Hepatic stellate cell (primary cell): ENCODE data around the gene STARD3.
A peak's percentile ranks its signal among the peaks of the same experiment; 100 is the strongest.
"Not testable (repeated sequence)": the region's sequence is repeated elsewhere in the genome, so short reads cannot be mapped to it uniquely, and the experiment has no call there.

Experiments used
- DNase-seq: peaks from one replicate; pipeline ENCODE4 v3.0.0; 2011; ENCODE audit warnings: low spot score

Gene STARD3

GRCh38 chr17:39695089-39695474 lies 58.1 kb downstream of the STARD3 start:
- no peak for DNase-seq

DNA sequence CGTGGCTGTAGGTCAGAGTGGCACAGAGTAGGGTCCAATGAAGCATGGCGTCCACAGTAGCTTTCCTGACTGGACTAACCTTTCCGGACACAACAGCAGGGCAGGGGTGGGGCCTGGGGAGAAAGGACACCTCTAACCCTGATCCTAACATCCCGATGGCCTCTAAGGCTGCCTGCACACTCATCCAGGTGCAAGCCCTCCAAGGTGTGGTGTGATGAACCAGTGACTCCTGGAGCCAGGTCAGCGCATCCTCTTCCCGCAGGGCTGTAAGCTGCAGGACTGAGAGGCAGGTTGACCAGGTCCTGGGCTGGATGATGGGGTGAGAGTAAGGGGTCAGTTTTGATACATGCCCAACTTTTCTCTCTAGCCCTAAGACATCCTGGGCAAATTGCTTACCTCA lies 59.8 kb downstream of the STARD3 start:
- DNase-seq, result no peak

- no peak for DNase-seq
These were observed 61.0 kb downstream of the STARD3 start for GRCh38 chr17:39697961-39698360.

GRCh38 chr17:39699157-39699817 lies 62.3 kb downstream of the STARD3 start:
- DNase-seq, result not testable (repeated sequence)

DNA sequence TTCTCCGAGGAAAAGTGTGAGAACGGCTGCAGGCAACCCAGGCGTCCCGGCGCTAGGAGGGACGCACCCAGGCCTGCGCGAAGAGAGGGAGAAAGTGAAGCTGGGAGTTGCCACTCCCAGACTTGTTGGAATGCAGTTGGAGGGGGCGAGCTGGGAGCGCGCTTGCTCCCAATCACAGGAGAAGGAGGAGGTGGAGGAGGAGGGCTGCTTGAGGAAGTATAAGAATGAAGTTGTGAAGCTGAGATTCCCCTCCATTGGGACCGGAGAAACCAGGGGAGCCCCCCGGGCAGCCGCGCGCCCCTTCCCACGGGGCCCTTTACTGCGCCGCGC lies 62.8 kb downstream of the STARD3 start, which contains the start of gene ERBB2:
ERBB2 (plus strand) TSS at position 247 of the 330 bp plus-strand sequence. CDS start 175 bp downstream, outside the sequence.
- peak; percentile 88 for DNase-seq

DNA sequence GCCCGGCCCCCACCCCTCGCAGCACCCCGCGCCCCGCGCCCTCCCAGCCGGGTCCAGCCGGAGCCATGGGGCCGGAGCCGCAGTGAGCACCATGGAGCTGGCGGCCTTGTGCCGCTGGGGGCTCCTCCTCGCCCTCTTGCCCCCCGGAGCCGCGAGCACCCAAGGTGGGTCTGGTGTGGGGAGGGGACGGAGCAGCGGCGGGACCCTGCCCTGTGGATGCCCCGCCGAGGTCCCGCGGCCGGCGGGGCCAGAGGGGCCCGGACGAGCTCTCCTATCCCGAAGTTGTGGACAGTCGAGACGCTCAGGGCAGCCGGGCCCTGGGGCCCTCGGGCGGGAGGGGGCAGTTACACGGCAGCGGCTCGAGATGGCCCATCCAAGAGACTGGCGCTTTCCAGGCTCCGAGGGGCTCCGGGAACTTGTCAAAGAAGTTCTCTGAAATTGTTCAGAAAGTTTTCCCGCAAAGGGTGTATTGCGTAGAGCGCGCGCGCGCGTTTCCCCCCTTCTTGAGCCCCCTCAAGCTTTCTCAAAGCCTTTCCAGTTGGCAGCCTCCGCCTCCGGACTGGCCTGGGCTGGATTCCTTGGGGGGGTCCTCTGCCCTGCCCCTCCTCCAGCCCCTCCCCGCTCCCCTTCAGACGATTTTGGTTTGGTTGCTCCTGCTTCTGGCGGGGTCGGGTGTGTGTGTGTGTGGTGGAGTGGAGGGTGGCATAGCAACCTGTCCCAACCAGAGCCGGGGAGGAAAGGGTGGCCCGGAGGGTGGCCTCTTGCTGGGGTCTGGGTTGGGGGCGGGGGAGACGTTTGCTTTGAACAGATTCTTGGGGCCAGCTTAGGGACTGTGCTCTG lies 63.4 kb downstream of the STARD3 start:
- DNase-seq, result peak; percentile 68

DNA sequence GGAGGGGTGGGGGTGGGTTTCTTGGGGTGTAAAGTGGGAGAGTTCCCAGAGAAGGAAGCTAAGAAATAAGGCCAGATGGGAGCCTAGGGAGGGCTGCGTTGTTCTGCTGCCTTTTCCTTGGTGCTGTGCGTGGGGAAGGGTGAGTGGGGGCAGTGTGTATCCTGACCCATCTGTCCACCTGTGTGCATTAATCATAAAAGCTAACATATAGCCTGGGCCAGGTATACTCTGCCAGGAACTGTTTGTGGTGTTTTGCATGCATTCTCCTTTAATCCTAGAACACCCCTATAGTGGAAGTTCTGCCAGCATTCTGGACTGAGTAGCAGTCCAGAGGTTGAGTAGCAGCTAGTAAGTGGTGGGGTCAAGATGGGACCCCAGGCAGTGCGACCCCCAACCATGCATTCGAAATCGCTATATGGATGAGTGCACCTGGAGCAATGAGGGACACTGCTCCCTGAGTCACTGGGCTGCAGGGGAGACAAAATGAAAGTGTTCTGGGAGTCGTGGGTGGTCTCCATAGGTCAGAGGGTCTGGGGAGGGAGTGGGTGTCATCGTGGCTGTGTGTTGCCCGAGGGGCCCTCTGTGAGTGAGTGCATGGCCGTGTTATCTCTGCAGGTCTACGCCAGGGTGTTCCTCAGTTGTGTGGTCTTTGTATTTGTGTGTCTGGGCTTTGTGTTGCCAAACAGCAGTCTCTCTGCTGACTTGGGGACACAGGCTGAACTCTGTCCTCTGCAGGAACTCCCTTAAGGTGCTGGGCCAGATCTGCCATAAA lies 64.3 kb downstream of the STARD3 start:
- no peak for DNase-seq

- DNase-seq, result no peak
These were observed 65.0 kb downstream of the STARD3 start for GRCh38 chr17:39701784-39702422.

GRCh38 chr17:39702901-39703893 lies 66.3 kb downstream of the STARD3 start:
- no peak for DNase-seq

DNA sequence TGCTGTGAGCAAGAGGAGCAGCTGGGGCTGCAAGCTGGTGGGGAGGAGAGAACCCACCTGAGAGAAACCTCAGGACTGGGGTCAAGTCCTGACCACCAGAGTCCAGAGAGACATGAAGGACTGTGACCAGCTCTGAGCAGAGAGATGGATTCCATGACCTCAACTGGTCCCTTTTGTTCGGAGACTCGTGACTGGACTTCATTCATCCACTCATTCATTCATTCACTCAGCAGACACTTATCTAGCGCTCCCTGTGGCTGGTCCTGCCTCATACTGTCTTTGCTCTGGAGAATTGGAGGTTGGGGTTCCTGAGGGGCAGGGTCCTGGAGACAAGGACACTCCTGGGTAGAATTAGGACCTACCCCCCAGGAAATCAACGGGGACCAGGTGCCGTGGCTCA lies 67.0 kb downstream of the STARD3 start:
- no peak for DNase-seq

- peak; percentile 58 for DNase-seq
These were observed 68.0 kb downstream of the STARD3 start for GRCh38 chr17:39704821-39705551.

- no peak for DNase-seq
These were observed 68.9 kb downstream of the STARD3 start for GRCh38 chr17:39705786-39706348.

DNA sequence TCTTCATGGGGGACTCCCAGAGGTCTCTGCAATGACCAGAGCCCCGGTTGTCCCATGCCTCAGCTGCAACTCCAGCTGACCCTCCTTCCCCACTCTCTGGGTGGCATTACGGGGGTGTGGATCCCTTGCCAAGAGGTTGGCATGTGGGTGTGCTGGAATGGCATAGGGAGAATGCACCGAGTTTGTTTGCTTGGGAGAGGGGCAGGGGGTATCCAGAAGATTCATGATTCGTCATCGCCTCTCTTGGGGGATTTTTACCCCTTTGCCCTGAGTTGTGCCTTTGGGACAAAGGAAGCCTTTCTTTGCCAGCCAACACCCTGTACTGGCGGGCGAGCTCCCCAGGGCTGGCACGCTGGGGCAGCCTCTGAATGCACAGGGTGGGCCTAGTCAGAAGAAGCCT lies 69.4 kb downstream of the STARD3 start:
- DNase-seq, result no peak

- no peak for DNase-seq
These were observed 70.0 kb downstream of the STARD3 start for GRCh38 chr17:39706921-39707337.

- DNase-seq, result no peak
These were observed 72.5 kb downstream of the STARD3 start for GRCh38 chr17:39709319-39709997.

- no peak for DNase-seq
These were observed 73.3 kb downstream of the STARD3 start for GRCh38 chr17:39709998-39710964.

- DNase-seq, result not testable (repeated sequence)
These were observed 74.1 kb downstream of the STARD3 start for GRCh38 chr17:39711071-39711470.

DNA sequence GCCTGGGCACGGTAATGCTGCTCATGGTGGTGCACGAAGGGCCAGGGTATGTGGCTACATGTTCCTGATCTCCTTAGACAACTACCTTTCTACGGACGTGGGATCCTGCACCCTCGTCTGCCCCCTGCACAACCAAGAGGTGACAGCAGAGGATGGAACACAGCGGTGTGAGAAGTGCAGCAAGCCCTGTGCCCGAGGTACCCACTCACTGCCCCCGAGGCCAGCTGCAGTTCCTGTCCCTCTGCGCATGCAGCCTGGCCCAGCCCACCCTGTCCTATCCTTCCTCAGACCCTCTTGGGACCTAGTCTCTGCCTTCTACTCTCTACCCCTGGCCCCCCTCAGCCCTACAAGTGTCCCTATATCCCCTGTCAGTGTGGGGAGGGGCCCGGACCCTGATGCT lies 74.9 kb downstream of the STARD3 start:
- no peak for DNase-seq
